Body of pancreas (tissue), 4 donors: ENCODE data around the gene TRAPPC4. TPM values are rescaled to one million over a fixed set of nuclear protein-coding genes. Genes with fewer than 3 reads are reported as not detected.
"Not testable (repeated sequence)": the region's sequence is repeated elsewhere in the genome, so short reads cannot be mapped to it uniquely, and the experiment has no call there.

Experiments used
- ATAC-seq: fragments of 150-250 bp; one replicate; pipeline ENCODE4 v1.9.1; 2016
- DNase-seq, 4 donors: peaks; one replicate each; pipeline ENCODE4 v3.0.0-alpha.2; 2019
- H3K27ac ChIP-seq, 4 donors: fragments of 200-600 bp; sonication (generic); 1 replicate in 3 of 4; 2 replicates in 1 of 4; pipeline versions ENCODE4 v1.5.1 to v1.6.1; 2016 to 2019; ENCODE audit warnings: mild to moderate bottlenecking in 1 of 4, mixed read lengths in 1 of 4, moderate library complexity in 1 of 4
- H3K27me3 ChIP-seq, 2 donors: fragments of 200-600 bp; sonication (generic); one replicate each; pipeline ENCODE4 v1.6.0; 2016; ENCODE audit warnings: mild to moderate bottlenecking in 1 of 2
- H3K36me3 ChIP-seq, 2 donors: fragments of 200-600 bp; sonication (generic); replicated peaks in 1 of 2; 2 replicates each; pipeline ENCODE4 v1.5.1; 2016; ENCODE audit warnings: low read depth in 2 of 2; ENCODE audit not compliant: insufficient read depth in 1 of 2
- H3K4me1 ChIP-seq: fragments of 200-600 bp; sonication (generic); one replicate; pipeline ENCODE4 v1.6.0; 2016
- H3K4me3 ChIP-seq, 2 donors: fragments of 200-600 bp; sonication (generic); 1 replicate in 1 of 2; 2 replicates in 1 of 2; pipeline ENCODE4 v1.5.1; 2016 to 2019
- H3K9me3 ChIP-seq, 3 donors: fragments of 200-600 bp; sonication (generic); 1 replicate in 2 of 3; 2 replicates in 1 of 3; pipeline ENCODE4 v1.5.1; 2016
- POLR2A ChIP-seq, 3 donors: fragments of 450-650 bp; IDR thresholded peaks; one replicate each; pipeline ENCODE4 v1.6.1; 2016; ENCODE audit warnings: antibody characterized with exemption in 3 of 3, mild to moderate bottlenecking in 2 of 3
- WGBS, 2 donors: methylation state at CpG; one replicate each; pipeline ENCODE4 v1.1.5; 2017; 5-methylcytosine and 5-hydroxymethylcytosine counted together
- intact Hi-C: fragments of 100-400 bp; cut with DNase I; formaldehyde crosslinking; loops from one replicate; pipeline ENCODE4 v1.15.1; 2023
- total RNA-seq, 2 donors: library from RNA; depleted of rRNA; stranded (reverse); fragments of >200 nt; gene quantifications; one replicate each; pipeline ENCODE4 v1.1.0, GENCODE V29; 2016
- TF ChIP-seq, protein P1 (sequence below), 7 experiments: fragments of 450-650 bp in 4 of 7; fragments of 200-600 bp in 3 of 7; sonication (generic) in 3 of 7; IDR thresholded peaks; one replicate each; pipeline ENCODE4 v1.5.1; 2016 to 2019; ENCODE audit warnings: antibody characterized with exemption in 7 of 7

The TRAPPC4 gene, protein sequence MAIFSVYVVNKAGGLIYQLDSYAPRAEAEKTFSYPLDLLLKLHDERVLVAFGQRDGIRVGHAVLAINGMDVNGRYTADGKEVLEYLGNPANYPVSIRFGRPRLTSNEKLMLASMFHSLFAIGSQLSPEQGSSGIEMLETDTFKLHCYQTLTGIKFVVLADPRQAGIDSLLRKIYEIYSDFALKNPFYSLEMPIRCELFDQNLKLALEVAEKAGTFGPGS
- total RNA-seq, result 10 to 100 TPM; 26.2 to 39.9 TPM

DNA sequence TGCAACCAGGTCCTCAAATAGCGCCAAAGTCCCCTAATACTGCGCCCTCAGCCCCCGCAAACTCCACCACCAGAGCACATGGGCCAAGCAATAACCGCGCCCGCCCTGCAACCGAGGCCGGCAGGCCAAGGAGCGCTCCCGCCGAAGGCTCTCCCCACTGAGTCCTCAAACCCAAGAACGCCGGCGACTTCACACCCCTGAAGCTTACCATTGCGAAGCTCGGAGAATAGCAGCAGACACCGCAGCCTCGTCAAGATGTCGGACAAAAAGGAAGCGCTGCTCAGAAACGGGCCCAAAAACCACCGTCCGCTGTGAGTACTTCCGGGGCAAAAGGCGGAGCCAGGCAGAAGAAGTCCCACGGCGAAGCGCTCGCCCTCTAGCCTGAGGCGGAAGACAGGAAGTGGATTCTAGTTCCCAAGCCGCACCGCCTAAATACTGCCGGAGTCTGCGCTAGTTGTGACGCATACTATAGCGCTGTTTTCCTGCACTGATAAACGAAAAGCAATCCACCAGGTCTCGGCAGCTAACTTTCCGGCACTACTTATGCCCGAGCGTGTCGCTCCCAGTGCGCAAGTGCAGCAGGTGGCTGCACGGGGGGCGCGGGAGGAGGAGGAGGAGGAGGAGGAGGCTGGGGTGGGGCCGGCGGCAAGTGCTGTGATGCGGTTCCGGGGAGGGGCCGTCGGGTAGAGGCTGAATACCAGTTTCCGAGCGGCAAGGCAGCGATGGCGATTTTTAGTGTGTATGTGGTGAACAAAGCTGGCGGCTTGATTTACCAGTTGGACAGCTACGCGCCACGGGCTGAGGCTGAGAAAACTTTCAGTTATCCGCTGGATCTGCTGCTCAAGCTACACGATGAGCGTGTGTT, at the start of gene TRAPPC4, which contains the start of gene RPS25:
Gene TRAPPC4, plus strand, starts transcription at position 693 of the 865 bp plus-strand sequence. Its CDS starts 30 bp downstream, at position 723.
Gene RPS25, minus strand, starts transcription at position 270 of the 865 bp plus-strand sequence. Its CDS starts 59 bp downstream, at position 211.
- Histone ChIP-seq H3K36me3 (peaks cover 0 to 3% of the 10 kb centered on the region in 2 donors), H3K9me3 (no peaks in the 10 kb centered on the region), H3K27me3 (no peaks in the 10 kb centered on the region), H3K4me3 (peak within 1 kb of the TSS; percentile 88 to 90), H3K4me1 (peaks cover 60% of the 10 kb centered on the region), H3K27ac (peak within 1 kb of the TSS; percentile 83 to 96 (median 92))
- WGBS, 2 donors, result 0% methylated on average over 18 to 63 of the region's 63 CpGs
- TF ChIP-seq POLR2A (IDR thresholded peaks at IDR 0.05), result peak; percentile 33 to 83 (median 80)
- TF ChIP-seq, protein P1, sequence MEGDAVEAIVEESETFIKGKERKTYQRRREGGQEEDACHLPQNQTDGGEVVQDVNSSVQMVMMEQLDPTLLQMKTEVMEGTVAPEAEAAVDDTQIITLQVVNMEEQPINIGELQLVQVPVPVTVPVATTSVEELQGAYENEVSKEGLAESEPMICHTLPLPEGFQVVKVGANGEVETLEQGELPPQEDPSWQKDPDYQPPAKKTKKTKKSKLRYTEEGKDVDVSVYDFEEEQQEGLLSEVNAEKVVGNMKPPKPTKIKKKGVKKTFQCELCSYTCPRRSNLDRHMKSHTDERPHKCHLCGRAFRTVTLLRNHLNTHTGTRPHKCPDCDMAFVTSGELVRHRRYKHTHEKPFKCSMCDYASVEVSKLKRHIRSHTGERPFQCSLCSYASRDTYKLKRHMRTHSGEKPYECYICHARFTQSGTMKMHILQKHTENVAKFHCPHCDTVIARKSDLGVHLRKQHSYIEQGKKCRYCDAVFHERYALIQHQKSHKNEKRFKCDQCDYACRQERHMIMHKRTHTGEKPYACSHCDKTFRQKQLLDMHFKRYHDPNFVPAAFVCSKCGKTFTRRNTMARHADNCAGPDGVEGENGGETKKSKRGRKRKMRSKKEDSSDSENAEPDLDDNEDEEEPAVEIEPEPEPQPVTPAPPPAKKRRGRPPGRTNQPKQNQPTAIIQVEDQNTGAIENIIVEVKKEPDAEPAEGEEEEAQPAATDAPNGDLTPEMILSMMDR (IDR thresholded peaks at IDR 0.05), result no peak
- DNase-seq, result peak; percentile 94 to 97 (median 95)
- intact Hi-C loops, result no loop called here
- ATAC-seq, result peak; percentile 92

DNA sequence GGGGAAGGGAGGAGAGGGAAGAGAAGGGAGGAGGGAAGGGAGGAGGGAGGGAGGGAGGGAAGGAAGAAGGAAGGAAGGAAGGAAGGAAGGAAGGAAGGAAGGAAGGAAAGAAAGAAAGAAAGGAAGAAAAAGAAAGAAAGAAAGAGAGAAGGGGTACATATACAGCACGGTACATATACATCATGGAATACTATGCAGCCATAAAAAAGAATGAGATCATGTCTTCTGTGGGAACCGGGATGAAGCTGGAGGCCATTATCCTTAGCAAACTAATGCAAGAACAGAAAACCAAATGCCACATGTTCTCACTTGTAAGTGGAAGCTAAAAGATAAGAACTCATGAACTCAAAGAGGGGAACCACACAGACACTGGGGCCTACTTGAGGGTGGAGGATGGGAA, 49.1 kb upstream of the TRAPPC4 start:
- intact Hi-C loops, H3K9me3 ChIP-seq, H3K4me3 ChIP-seq, H3K27me3 ChIP-seq, H3K4me1 ChIP-seq, ATAC-seq, DNase-seq, H3K36me3 ChIP-seq, H3K27ac ChIP-seq: not testable (repeated sequence)
- WGBS, 2 donors, result 91 to 92% methylated on average over 2 of the region's 2 CpGs

DNA sequence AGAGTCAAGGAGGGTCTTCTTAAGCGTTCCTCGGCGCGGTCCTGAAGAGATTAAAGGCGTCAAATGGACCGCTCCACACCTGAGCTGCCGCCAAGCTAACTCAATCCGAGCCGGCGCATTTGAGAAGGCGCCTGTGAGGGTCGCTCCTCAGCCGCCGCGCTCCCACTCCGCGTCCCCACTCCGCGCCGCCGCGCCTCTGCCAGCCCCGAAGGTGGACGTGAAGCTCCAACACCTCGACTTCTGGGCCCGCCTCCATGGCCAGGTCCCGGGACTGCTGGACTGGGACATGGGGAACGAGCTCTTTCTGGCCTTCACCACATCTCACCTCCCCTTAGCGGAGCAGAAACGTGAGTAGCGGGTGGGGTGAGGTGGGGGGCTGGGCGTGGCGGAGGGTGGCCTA, 46.9 kb upstream of the TRAPPC4 start, which contains the start of gene FOXR1:
Gene FOXR1, plus strand, starts transcription at position 116 of the 400 bp plus-strand sequence. Its CDS starts 171 bp downstream, at position 287.
- no peaks in the 10 kb centered on the region for H3K27me3 ChIP-seq
- DNase-seq (no peak), ATAC-seq (no peak)
- no peak within 1 kb of the TSS for H3K4me3 ChIP-seq
- TF ChIP-seq, protein P1 (IDR thresholded peaks at IDR 0.05), result no peak
- TF ChIP-seq POLR2A (IDR thresholded peaks at IDR 0.05), result no peak
- H3K27ac ChIP-seq, result no peak within 1 kb of the TSS
- H3K9me3 ChIP-seq, result no peaks in the 10 kb centered on the region
- 27 to 42% methylated on average over 3 to 30 of the region's 33 CpGs for WGBS, 2 donors
- peaks cover 4% of the 10 kb centered on the region for H3K4me1 ChIP-seq
- intact Hi-C loops, result no loop called here
- no peaks in the 10 kb centered on the region for H3K36me3 ChIP-seq

DNA sequence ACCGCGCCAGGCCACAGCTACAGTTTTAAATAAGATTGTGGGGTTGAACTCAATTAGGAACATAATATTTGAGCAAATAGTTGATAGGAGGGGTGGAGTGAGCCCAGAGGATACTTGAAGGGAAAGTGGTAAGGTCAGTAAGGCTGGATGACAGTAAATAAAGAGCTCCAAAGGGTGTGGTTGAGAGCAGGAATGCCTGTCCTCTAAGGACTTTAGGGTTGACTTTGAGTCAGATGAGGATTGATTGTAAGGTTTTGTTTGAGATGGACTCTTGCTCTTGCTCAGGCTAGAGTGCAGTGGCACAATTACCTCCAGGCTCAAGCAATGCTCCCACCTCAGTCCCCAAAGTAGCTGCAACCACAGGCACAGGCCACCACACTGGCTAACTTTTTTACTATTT, 44.6 kb upstream of the TRAPPC4 start:
- H3K4me1 ChIP-seq, result peaks cover 4% of the 10 kb centered on the region
- no peak overlapping the region for H3K4me3 ChIP-seq
- no peak for TF ChIP-seq POLR2A (IDR thresholded peaks at IDR 0.05)
- TF ChIP-seq, protein P1 (IDR thresholded peaks at IDR 0.05), result no peak
- ATAC-seq (no peak), DNase-seq (no peak)
- no peaks in the 10 kb centered on the region for H3K36me3 ChIP-seq
- H3K9me3 ChIP-seq, result no peaks in the 10 kb centered on the region
- intact Hi-C loops, result no loop called here
- H3K27me3 ChIP-seq, result no peaks in the 10 kb centered on the region
- WGBS, 2 donors, result 89 to 91% methylated on average over 2 of the region's 2 CpGs
- H3K27ac ChIP-seq, result no peak overlapping the region
